ENCODE data around the gene RFX1. TPM values are rescaled to one million over a fixed set of nuclear protein-coding genes. Genes with fewer than 3 reads are reported as not detected.

RFX1 gene
- total and polyA plus RNA-seq, 9 of the 15 experiments (the other 6 are each of a cell fraction or from before 2014, with no cell fraction given), result 0.14 to 19.3 (median 1.2) TPM

DNA sequence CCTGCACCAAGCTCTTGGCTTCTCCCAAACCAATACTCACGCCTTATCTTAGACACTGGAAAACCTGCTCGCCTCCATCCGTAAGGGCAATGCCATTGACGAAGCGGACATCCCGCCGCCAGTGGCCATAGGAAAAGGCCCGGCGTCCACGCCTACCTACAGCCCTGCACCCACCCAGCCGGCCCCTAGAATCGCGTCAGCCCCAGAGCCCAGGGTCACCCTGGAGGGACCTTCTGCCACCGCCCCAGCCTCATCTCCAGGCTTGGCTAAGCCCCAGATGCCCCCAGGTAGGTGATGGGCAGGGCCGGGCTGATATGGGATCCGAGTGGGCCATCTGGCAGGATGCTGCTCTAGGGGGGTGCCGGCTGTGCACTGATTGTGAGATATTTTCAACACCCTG lies 92.8 kb downstream of the RFX1 start:
- no peak for FAIRE-seq

More for the DNA sequence above, 92.8 kb downstream of the RFX1 start:
- peaks cover 0 to 10% of the 10 kb centered on the region in 2 experiments; a peak in 2 of 5 replicates for H3K4me1 ChIP-seq (replicated peaks in 1 of 2; ENCODE audit: control insufficient read depth in 2 of 2, insufficient read depth in 2 of 2, low read length in 2 of 2)
- peaks cover 3% of the 10 kb centered on the region for H3K9me1 ChIP-seq (ENCODE audit: control insufficient read depth, insufficient read depth, low read length)
- BruUV-seq (replicated peaks), result no TSS peak
- no peak overlapping the region for H2AFZ ChIP-seq (ENCODE audit: low read depth, low read length)
- H3K4me2 ChIP-seq (ENCODE audit: insufficient read depth, low read length), result no peak overlapping the region
- H3K27ac ChIP-seq (ENCODE audit: extremely low read depth, low read depth, low read length), result no peak overlapping the region
- in situ Hi-C loops (cut with MboI) (no loop called here), intact Hi-C loops (cut with micrococcal nuclease) (no loop called here)
- ChIA-PET POLR2A (interaction anchor here (0.6 kb wide), 1 partner anchor 12 kb away, joined by 3 read pairs; no protein-coding TSS in a partner anchor), CTCF (ENCODE audit: low intra/inter-chr PET ratio) (no interaction called here)
- H3K36me3 ChIP-seq (ENCODE audit: control insufficient read depth, insufficient read depth, low read length), result peaks cover 53% of the 10 kb centered on the region
- 97% methylated on average over 16 of the region's 17 CpGs for WGBS (ENCODE audit: insufficient coverage, low coverage, missing lambda C conversion rate)
- H3K27me3 ChIP-seq (ENCODE audit: control insufficient read depth in 2 of 2, insufficient read depth in 2 of 2, low read length in 2 of 2), result no peaks in the 10 kb centered on the region
- H3K9ac ChIP-seq (ENCODE audit: insufficient read depth in 1 of 2, low read depth in 2 of 2, low read length in 2 of 2), result no peak overlapping the region; a peak in 1 of 4 replicates
- no peaks in the 10 kb centered on the region for H3K79me2 ChIP-seq (ENCODE audit: control insufficient read depth, insufficient read depth, low read length)
- TF ChIP-seq RBFOX2 (IDR thresholded peaks at IDR 0.05; ENCODE audit: low read depth, low read length) (peak; percentile 61), ZNF277 (CRISPR knock-in tag; IDR thresholded peaks at IDR 0.05; ENCODE audit: borderline replicate concordance) (no peak), POLR2G (IDR thresholded peaks at IDR 0.05; ENCODE audit: low read depth, low read length) (peak; percentile 51; the same call in 1 of the 2 replicates), ARID3A (IDR thresholded peaks at IDR 0.05; ENCODE audit: borderline replicate concordance, low read depth, low read length) (no peak)
- TF ChIP-seq, protein P1, sequence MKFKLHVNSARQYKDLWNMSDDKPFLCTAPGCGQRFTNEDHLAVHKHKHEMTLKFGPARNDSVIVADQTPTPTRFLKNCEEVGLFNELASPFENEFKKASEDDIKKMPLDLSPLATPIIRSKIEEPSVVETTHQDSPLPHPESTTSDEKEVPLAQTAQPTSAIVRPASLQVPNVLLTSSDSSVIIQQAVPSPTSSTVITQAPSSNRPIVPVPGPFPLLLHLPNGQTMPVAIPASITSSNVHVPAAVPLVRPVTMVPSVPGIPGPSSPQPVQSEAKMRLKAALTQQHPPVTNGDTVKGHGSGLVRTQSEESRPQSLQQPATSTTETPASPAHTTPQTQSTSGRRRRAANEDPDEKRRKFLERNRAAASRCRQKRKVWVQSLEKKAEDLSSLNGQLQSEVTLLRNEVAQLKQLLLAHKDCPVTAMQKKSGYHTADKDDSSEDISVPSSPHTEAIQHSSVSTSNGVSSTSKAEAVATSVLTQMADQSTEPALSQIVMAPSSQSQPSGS (CRISPR knock-in tag; IDR thresholded peaks at IDR 0.05), result no peak
- no peak overlapping the region for H3K4me3 ChIP-seq
- ATAC-seq (no peak), DNase-seq (ENCODE audit: extremely low read depth in 1 of 4, low spot score in 3 of 4) (peak in 1 of 4 experiments; percentile 2)
- H3K9me3 ChIP-seq (replicated peaks; ENCODE audit: control insufficient read depth, insufficient read depth, low read depth, low read length), result no peaks in the 10 kb centered on the region
- no peaks in the 10 kb centered on the region for H4K20me1 ChIP-seq (replicated peaks; ENCODE audit: control insufficient read depth, insufficient read depth, low read length)

Other genes with a start within 250 kb of the RFX1 start
Only the 7 nearest of the 17 such genes appear.
- gene PODNL1, start 67.9 kb downstream of the RFX1 start, total RNA-seq (2014; rRNA removed), result 0.12 TPM in 1 of 2 replicates, not detected in the other
- gene PODNL1, start 67.9 kb downstream of the RFX1 start, total RNA-seq (2014; rRNA removed; fragmentation: Illumina TruSeq; extraction: Trizol), result not detected in 2 replicates
- gene PODNL1, start 67.9 kb downstream of the RFX1 start, total RNA-seq (2015; rRNA removed; fragmentation: Illumina TruSeq; extraction: Trizol), result 0.25 and 0.34 TPM in 2 replicates
- gene PODNL1, start 67.9 kb downstream of the RFX1 start, total RNA-seq (2021), result 0.40 and 0.47 TPM in 2 replicates
- 0.18 and 0.46 TPM in 2 replicates for gene PODNL1, start 67.9 kb downstream of the RFX1 start, polyA plus RNA-seq (2011; rRNA removed)
- gene PODNL1, start 67.9 kb downstream of the RFX1 start, polyA plus RNA-seq (2014; fragmentation: Illumina TruSeq; extraction: Trizol), result 0.22 and 0.42 TPM in 2 replicates
- under 1 TPM in 1 of 2 experiments, not detected in 1; 0.24 TPM for gene PODNL1, start 67.9 kb downstream of the RFX1 start, polyA plus RNA-seq (2014; fragmentation: Nextera tagmentation; extraction: Ambion mirVana)
- gene PODNL1, start 67.9 kb downstream of the RFX1 start, polyA plus RNA-seq (2014; rRNA removed), result 0.21 TPM in 1 of 2 replicates, not detected in the other
- 37.0 and 39.4 TPM in 2 replicates for gene DCAF15, start 53.8 kb downstream of the RFX1 start, total RNA-seq (2014; rRNA removed)
- 10.4 and 13.6 TPM in 2 replicates for gene DCAF15, start 53.8 kb downstream of the RFX1 start, total RNA-seq (2014; rRNA removed; fragmentation: Illumina TruSeq; extraction: Trizol)
- gene DCAF15, start 53.8 kb downstream of the RFX1 start, total RNA-seq (2015; rRNA removed; fragmentation: Illumina TruSeq; extraction: Trizol), result 22.5 and 24.0 TPM in 2 replicates
- gene DCAF15, start 53.8 kb downstream of the RFX1 start, total RNA-seq (2021), result 63.2 and 68.5 TPM in 2 replicates
- 27.7 and 46.8 TPM in 2 replicates for gene DCAF15, start 53.8 kb downstream of the RFX1 start, polyA plus RNA-seq (2011; rRNA removed)
- gene DCAF15, start 53.8 kb downstream of the RFX1 start, polyA plus RNA-seq (2014; fragmentation: Illumina TruSeq; extraction: Trizol), result 31.0 and 55.5 TPM in 2 replicates
- gene DCAF15, start 53.8 kb downstream of the RFX1 start, polyA plus RNA-seq (2014; fragmentation: Nextera tagmentation; extraction: Ambion mirVana), result under 1 TPM; 0.17 to 0.56 TPM
- gene DCAF15, start 53.8 kb downstream of the RFX1 start, polyA plus RNA-seq (2014; rRNA removed), result 52.5 and 56.2 TPM in 2 replicates
- gene RLN3, start 21.8 kb upstream of the RFX1 start, total RNA-seq (2014; rRNA removed), result 1.1 TPM in 1 of 2 replicates, not detected in the other
- gene RLN3, start 21.8 kb upstream of the RFX1 start, total RNA-seq (2014; rRNA removed; fragmentation: Illumina TruSeq; extraction: Trizol), result not detected in 2 replicates
- not detected in 2 replicates for gene RLN3, start 21.8 kb upstream of the RFX1 start, total RNA-seq (2015; rRNA removed; fragmentation: Illumina TruSeq; extraction: Trizol)
- 0.31 TPM in 1 of 2 replicates, not detected in the other for gene RLN3, start 21.8 kb upstream of the RFX1 start, total RNA-seq (2021)
- 0.71 TPM in 1 of 2 replicates, not detected in the other for gene RLN3, start 21.8 kb upstream of the RFX1 start, polyA plus RNA-seq (2011; rRNA removed)
- not detected in 2 replicates for gene RLN3, start 21.8 kb upstream of the RFX1 start, polyA plus RNA-seq (2014; fragmentation: Illumina TruSeq; extraction: Trizol)
- gene RLN3, start 21.8 kb upstream of the RFX1 start, polyA plus RNA-seq (2014; fragmentation: Nextera tagmentation; extraction: Ambion mirVana), result not detected
- 0.38 and 1.2 TPM in 2 replicates for gene RLN3, start 21.8 kb upstream of the RFX1 start, polyA plus RNA-seq (2014; rRNA removed)
- 11.6 and 12.6 TPM in 2 replicates for gene IL27RA, start 25.4 kb upstream of the RFX1 start, total RNA-seq (2014; rRNA removed)
- gene IL27RA, start 25.4 kb upstream of the RFX1 start, total RNA-seq (2014; rRNA removed; fragmentation: Illumina TruSeq; extraction: Trizol), result 6.3 and 7.0 TPM in 2 replicates
- 8.6 and 8.8 TPM in 2 replicates for gene IL27RA, start 25.4 kb upstream of the RFX1 start, total RNA-seq (2015; rRNA removed; fragmentation: Illumina TruSeq; extraction: Trizol)
- gene IL27RA, start 25.4 kb upstream of the RFX1 start, total RNA-seq (2021), result 15.2 and 15.9 TPM in 2 replicates
- gene IL27RA, start 25.4 kb upstream of the RFX1 start, polyA plus RNA-seq (2011; rRNA removed), result 14.1 and 15.9 TPM in 2 replicates
- gene IL27RA, start 25.4 kb upstream of the RFX1 start, polyA plus RNA-seq (2014; fragmentation: Illumina TruSeq; extraction: Trizol), result 12.5 and 13.3 TPM in 2 replicates
- gene IL27RA, start 25.4 kb upstream of the RFX1 start, polyA plus RNA-seq (2014; fragmentation: Nextera tagmentation; extraction: Ambion mirVana), result 1 to 10 TPM; 1.9 to 2.1 TPM
- 10.6 and 12.0 TPM in 2 replicates for gene IL27RA, start 25.4 kb upstream of the RFX1 start, polyA plus RNA-seq (2014; rRNA removed)
- 8.2 and 8.9 TPM in 2 replicates for gene PALM3, start 55.8 kb upstream of the RFX1 start, total RNA-seq (2014; rRNA removed)
- 2.5 and 2.8 TPM in 2 replicates for gene PALM3, start 55.8 kb upstream of the RFX1 start, total RNA-seq (2014; rRNA removed; fragmentation: Illumina TruSeq; extraction: Trizol)
- 3.3 and 3.7 TPM in 2 replicates for gene PALM3, start 55.8 kb upstream of the RFX1 start, total RNA-seq (2015; rRNA removed; fragmentation: Illumina TruSeq; extraction: Trizol)
- gene PALM3, start 55.8 kb upstream of the RFX1 start, total RNA-seq (2021), result 7.6 and 9.3 TPM in 2 replicates
- gene PALM3, start 55.8 kb upstream of the RFX1 start, polyA plus RNA-seq (2011; rRNA removed), result 2.3 and 2.9 TPM in 2 replicates
- 7.4 and 10.8 TPM in 2 replicates for gene PALM3, start 55.8 kb upstream of the RFX1 start, polyA plus RNA-seq (2014; fragmentation: Illumina TruSeq; extraction: Trizol)
- under 1 TPM; 0.07 to 0.29 TPM for gene PALM3, start 55.8 kb upstream of the RFX1 start, polyA plus RNA-seq (2014; fragmentation: Nextera tagmentation; extraction: Ambion mirVana)
- gene PALM3, start 55.8 kb upstream of the RFX1 start, polyA plus RNA-seq (2014; rRNA removed), result 8.9 and 12.1 TPM in 2 replicates
- 3.1 and 3.9 TPM in 2 replicates for gene MISP3, start 66.5 kb upstream of the RFX1 start, total RNA-seq (2014; rRNA removed)
- 0.69 and 0.73 TPM in 2 replicates for gene MISP3, start 66.5 kb upstream of the RFX1 start, total RNA-seq (2014; rRNA removed; fragmentation: Illumina TruSeq; extraction: Trizol)
- 1.6 and 1.9 TPM in 2 replicates for gene MISP3, start 66.5 kb upstream of the RFX1 start, total RNA-seq (2015; rRNA removed; fragmentation: Illumina TruSeq; extraction: Trizol)
- 1.9 and 2.9 TPM in 2 replicates for gene MISP3, start 66.5 kb upstream of the RFX1 start, total RNA-seq (2021)
- 1.2 and 2.1 TPM in 2 replicates for gene MISP3, start 66.5 kb upstream of the RFX1 start, polyA plus RNA-seq (2011; rRNA removed)
- gene MISP3, start 66.5 kb upstream of the RFX1 start, polyA plus RNA-seq (2014; fragmentation: Illumina TruSeq; extraction: Trizol), result 2.6 and 3.2 TPM in 2 replicates
- under 1 TPM; 0.25 to 0.37 TPM for gene MISP3, start 66.5 kb upstream of the RFX1 start, polyA plus RNA-seq (2014; fragmentation: Nextera tagmentation; extraction: Ambion mirVana)
- gene MISP3, start 66.5 kb upstream of the RFX1 start, polyA plus RNA-seq (2014; rRNA removed), result 5.4 and 5.6 TPM in 2 replicates
- 0.45 and 1.5 TPM in 2 replicates for gene C19orf67, start 79.5 kb upstream of the RFX1 start, total RNA-seq (2014; rRNA removed)
- gene C19orf67, start 79.5 kb upstream of the RFX1 start, total RNA-seq (2014; rRNA removed; fragmentation: Illumina TruSeq; extraction: Trizol), result 0.35 TPM in 1 of 2 replicates, not detected in the other
- gene C19orf67, start 79.5 kb upstream of the RFX1 start, total RNA-seq (2015; rRNA removed; fragmentation: Illumina TruSeq; extraction: Trizol), result 0.29 and 0.53 TPM in 2 replicates
- gene C19orf67, start 79.5 kb upstream of the RFX1 start, total RNA-seq (2021), result 1.1 and 2.1 TPM in 2 replicates
- gene C19orf67, start 79.5 kb upstream of the RFX1 start, polyA plus RNA-seq (2011; rRNA removed), result 0.39 and 0.56 TPM in 2 replicates
- 0.28 and 0.39 TPM in 2 replicates for gene C19orf67, start 79.5 kb upstream of the RFX1 start, polyA plus RNA-seq (2014; fragmentation: Illumina TruSeq; extraction: Trizol)
- not detected for gene C19orf67, start 79.5 kb upstream of the RFX1 start, polyA plus RNA-seq (2014; fragmentation: Nextera tagmentation; extraction: Ambion mirVana)
- 1.8 TPM in 1 of 2 replicates, not detected in the other for gene C19orf67, start 79.5 kb upstream of the RFX1 start, polyA plus RNA-seq (2014; rRNA removed)